Gastroesophageal sphincter (tissue), 3 donors: ENCODE results near the gene FOXD4L1.
"Not testable (repeated sequence)": the region's sequence is repeated elsewhere in the genome, so short reads cannot be mapped to it uniquely, and the experiment has no call there.

Experiments
- CTCF ChIP-seq, 4 experiments: fragments of 200-600 bp in 2 of 4; fragments of 450-650 bp in 2 of 4; sonication (generic) in 1 of 4; IDR thresholded peaks; one replicate each; pipeline ENCODE4 v1.5.1; 2017 to 2019; ENCODE audit warnings: antibody characterized with exemption in 4 of 4, mild to moderate bottlenecking in 2 of 4, moderate library complexity in 2 of 4
- EP300 ChIP-seq: sonication (generic); formaldehyde crosslinking; IDR thresholded peaks from one replicate; pipeline ENCODE4 v1.6.1; 2017; ENCODE audit warnings: antibody characterized with exemption, mild to moderate bottlenecking
- POLR2A ChIP-seq, 2 donors: fragments of 450-650 bp; IDR thresholded peaks; one replicate each; pipeline ENCODE4 v1.6.1; 2017; ENCODE audit warnings: antibody characterized with exemption in 2 of 2, mild to moderate bottlenecking in 2 of 2, moderate library complexity in 1 of 2
- POLR2AphosphoS5 ChIP-seq: sonication (generic); formaldehyde crosslinking; IDR thresholded peaks from one replicate; pipeline ENCODE4 v1.6.1; 2017; ENCODE audit warnings: antibody characterized with exemption

- TF ChIP-seq POLR2A (IDR thresholded peaks at IDR 0.05); CTCF (IDR thresholded peaks at IDR 0.05); POLR2AphosphoS5; EP300: not testable (repeated sequence)
These were observed 1.6 kb downstream of the FOXD4L1 start for GRCh38 chr2:113499886-113500722.
